Effector CD4-positive, alpha-beta T cell (primary cell): ENCODE results near the gene CYP21A2.
A peak's percentile ranks its signal among the peaks of the same experiment; 100 is the strongest.

Experiments
- DNase-seq: peaks from one replicate; pipeline ENCODE4 v3.0.0-alpha.2; 2020

CYP21A2 gene

DNA sequence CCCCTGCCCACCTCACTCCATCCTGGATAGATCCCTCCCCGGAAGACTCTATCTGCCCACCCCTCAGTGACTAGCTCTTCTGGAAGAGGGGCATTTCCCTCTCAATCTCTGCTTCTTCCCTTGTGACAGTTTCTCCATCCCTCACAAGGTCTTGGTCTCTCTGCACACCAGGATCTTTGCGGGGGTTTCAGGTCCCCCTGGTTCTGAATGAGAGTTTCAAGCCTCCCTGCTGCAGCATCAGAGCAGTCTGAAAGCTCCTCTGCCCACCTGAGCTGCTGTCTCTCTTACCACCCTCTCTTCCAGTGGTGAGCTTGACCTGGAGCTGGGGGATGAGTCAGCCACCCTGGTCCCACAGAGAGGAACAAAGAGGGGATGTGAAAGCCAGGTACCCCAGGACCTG is 46.6 kb downstream of the CYP21A2 start:
- DNase-seq = no peak

- DNase-seq = no peak
These were observed 47.7 kb downstream of the CYP21A2 start for GRCh38 chr6:32085759-32086459.

DNA sequence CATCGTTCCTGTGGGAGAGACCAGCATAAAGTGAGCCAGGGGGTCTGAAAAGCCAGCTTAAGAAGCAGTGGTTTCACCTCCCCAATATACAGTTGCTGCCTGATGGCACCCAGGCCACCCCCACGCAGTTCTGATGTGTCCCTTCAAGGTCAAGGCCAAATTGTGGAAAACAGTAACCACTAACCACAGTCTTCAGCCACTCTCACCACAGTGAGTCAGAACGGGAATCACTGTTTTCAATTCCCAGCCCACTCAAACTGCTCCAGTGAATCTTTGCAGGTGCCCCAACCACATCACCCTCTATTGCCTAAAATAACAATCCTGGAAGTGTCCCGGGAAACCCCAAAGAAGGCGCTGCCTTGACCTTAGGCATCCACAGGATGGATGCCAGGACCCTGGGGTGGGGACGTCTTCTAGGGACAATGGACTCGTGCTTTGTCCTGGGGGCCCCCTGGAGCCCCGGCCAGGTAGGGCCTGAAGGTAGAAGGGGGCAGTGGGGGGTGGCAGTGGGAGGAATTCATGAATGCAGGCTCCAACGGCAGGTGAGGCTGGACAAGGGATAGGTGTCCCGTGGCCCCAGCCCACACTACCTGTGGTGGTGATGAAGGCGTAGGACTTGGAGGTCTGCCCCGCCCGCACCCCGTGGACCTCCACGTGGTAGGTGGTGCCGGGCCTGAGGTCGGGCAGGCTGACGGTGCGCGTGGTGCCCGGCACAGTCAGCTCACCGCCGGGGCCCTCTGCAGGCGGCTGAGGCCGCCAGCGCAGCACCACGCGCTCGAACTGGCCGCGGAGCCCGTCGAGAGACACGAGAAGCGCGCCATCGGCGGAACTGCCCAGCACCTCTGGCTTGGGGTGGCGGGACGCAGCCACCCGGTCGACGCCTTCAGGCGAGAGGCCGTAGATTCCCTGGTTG is 48.7 kb downstream of the CYP21A2 start:
- no peak for DNase-seq

DNA sequence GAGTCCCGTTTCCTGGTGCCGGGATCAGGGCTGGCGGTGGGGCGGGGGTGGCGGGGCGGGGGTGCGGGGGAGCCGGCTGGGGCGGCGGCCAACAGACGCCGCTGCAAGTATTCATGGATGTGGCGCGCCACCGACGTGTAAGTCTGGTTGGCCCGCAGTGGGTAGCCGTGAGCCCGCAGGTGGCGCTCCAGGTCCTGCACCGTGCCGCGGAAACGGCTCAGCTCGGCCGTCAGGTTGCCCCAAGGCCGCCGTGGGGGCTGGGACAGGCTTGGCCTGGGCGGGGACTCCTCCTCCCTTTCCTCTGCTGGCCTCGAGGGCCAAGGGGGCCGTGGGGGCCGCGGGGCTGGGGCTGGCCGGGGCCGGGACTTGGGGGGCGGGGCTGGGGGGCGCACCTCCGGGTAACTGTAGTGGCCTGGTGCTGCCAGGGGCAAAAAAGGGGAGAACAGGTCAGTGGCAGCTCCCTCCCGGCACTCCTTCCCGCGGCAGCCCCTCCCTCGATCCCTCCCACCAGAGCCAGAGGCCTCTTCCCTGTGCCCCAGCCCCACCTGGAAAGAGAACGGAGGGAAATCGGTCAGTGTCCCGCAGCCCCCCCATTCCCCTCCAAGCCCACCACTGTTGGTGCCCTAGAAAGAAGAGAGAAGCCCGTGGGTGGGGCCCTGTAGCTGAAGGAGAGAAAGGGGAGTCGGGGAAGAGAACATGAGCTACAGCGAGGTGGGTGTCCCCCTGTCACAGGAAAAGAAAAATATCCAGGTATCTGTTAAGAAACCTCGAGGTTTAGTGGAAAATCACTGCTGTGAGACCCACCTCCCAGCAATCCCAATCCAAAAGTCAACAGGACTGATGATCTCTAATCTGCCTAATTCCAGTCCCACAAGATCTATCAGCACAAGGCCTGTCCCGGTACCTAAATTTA is 49.6 kb downstream of the CYP21A2 start:
- peak; percentile 51 for DNase-seq

GRCh38 chr6:32088487-32089049 is 50.4 kb downstream of the CYP21A2 start:
- no peak for DNase-seq

GRCh38 chr6:32089082-32089828 is 51.0 kb downstream of the CYP21A2 start:
- DNase-seq = no peak
